ENCODE measurements around the gene DOCK2.

Gene DOCK2

DNA sequence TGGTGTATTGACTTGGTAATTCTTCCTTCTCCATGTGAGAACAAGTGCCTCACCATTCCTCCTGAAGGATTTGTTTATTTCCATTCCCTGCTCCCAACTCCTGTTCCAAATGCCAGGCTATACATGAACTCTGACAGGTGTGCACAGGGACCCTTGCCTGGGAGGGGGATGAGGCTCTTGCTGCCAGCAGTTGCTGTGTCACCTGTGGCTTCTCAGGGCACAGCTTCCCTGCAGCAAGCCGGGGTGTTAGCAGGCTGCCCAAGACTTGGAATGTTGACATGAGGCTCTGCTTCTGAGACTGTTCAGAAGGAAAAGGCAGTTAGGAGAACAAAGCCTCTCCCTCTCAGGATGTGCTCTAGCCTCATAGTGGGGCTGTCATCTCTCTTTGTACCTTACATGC lies 131.3 kb downstream of the DOCK2 start:
- Histone ChIP-seq H3K36me3 (ENCODE audit: control insufficient read depth, insufficient read depth, low read length) (no peaks in the 10 kb centered on the region), H3K4me3 (ENCODE audit: low read length) (no peak overlapping the region), H3K4me1 (ENCODE audit: control insufficient read depth, insufficient read depth, low read length) (no peaks in the 10 kb centered on the region), H3K9me3 (ENCODE audit: control insufficient read depth, low read length) (no peaks in the 10 kb centered on the region), H3K9ac (ENCODE audit: low read length) (no peak overlapping the region), H3K27me3 (ENCODE audit: control insufficient read depth, insufficient read depth, low read length) (no peaks in the 10 kb centered on the region)

DNA sequence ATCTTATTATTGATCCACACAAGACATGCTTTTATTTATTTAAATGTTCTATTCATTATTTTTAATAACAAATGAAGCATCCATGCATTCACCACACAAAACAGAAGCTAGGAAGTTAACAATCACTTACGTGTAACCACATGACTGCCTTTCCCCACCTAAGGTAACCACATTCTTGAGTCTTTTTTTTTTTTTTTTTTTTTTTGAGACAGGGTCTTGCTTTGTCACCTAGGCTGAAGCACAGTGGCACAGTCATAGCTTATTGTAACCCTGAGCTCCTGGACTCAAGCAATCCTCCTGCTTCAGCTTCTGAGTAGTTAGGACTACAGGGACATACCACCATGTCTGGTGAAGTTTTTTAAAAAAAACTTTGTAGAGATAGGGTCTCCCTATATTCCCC lies 133.0 kb downstream of the DOCK2 start:
- H3K36me3 ChIP-seq (ENCODE audit: control insufficient read depth, insufficient read depth, low read length) = no peaks in the 10 kb centered on the region

DNA sequence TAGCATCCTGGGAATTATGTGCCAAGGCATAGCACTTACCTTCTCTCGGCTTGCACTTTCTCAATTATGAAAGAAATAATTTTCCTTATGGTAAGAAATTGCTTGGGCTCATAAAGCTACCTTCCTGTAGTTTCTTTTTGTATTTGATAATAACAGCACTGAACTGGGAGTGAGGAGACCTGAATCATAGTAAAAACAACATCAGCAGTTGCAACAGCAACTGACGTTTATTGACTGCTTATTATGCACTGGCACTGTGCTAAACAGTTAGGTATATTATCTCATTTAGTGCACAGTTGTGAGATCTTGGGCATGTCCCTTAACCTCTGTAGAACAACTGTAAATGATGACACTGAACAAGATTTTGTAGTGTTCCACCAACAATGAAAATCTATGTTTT lies 135.2 kb downstream of the DOCK2 start:
- H3K4me1 ChIP-seq (ENCODE audit: control insufficient read depth, insufficient read depth, low read length) = no peaks in the 10 kb centered on the region
- H3K9ac ChIP-seq (ENCODE audit: low read length) = no peak overlapping the region
- no peak overlapping the region for H3K4me3 ChIP-seq (ENCODE audit: low read length)
- H3K36me3 ChIP-seq (ENCODE audit: control insufficient read depth, insufficient read depth, low read length) = no peaks in the 10 kb centered on the region
- H3K27me3 ChIP-seq (ENCODE audit: control insufficient read depth, insufficient read depth, low read length) = no peaks in the 10 kb centered on the region
- no peaks in the 10 kb centered on the region for H3K9me3 ChIP-seq (ENCODE audit: control insufficient read depth, low read length)

More for the DNA sequence above, 133.0 kb downstream of the DOCK2 start:
- no peaks in the 10 kb centered on the region for H3K27me3 ChIP-seq (ENCODE audit: control insufficient read depth, insufficient read depth, low read length)
- no peaks in the 10 kb centered on the region for H3K4me1 ChIP-seq (ENCODE audit: control insufficient read depth, insufficient read depth, low read length)
- H3K9ac ChIP-seq (ENCODE audit: low read length) = no peak overlapping the region
- H3K9me3 ChIP-seq (ENCODE audit: control insufficient read depth, low read length) = no peaks in the 10 kb centered on the region
- H3K4me3 ChIP-seq (ENCODE audit: low read length) = no peak overlapping the region

- no peak overlapping the region for H3K4me3 ChIP-seq (ENCODE audit: low read length)
- no peaks in the 10 kb centered on the region for H3K4me1 ChIP-seq (ENCODE audit: control insufficient read depth, insufficient read depth, low read length)
- no peaks in the 10 kb centered on the region for H3K36me3 ChIP-seq (ENCODE audit: control insufficient read depth, insufficient read depth, low read length)
- no peaks in the 10 kb centered on the region for H3K27me3 ChIP-seq (ENCODE audit: control insufficient read depth, insufficient read depth, low read length)
- H3K9me3 ChIP-seq (ENCODE audit: control insufficient read depth, low read length) = no peaks in the 10 kb centered on the region
- H3K9ac ChIP-seq (ENCODE audit: low read length) = no peak overlapping the region
Measured at GRCh38 chr5:169772688-169773087, 135.6 kb downstream of the DOCK2 start.

DNA sequence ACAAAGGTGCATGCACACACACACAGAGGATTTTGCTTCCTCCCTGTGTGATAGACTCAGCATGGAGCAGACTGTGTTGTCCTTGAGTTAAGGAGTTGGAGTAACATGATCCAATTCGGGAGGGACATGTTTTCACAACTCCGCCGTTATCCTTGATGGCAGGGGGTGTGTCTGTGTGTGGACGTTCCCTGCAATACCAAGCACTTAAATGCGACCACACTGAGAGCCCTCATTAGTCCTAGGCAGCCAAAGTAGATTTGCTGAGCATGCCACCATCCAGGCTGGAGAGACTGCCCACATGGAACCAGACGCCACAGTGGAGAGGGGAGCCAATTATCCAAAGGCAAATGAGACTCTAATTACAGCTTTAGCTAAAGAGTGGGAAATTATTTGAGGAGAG lies 140.1 kb downstream of the DOCK2 start:
- H3K4me3 ChIP-seq (ENCODE audit: low read length) = no peak overlapping the region
- no peaks in the 10 kb centered on the region for H3K36me3 ChIP-seq (ENCODE audit: control insufficient read depth, insufficient read depth, low read length)
- H3K4me1 ChIP-seq (ENCODE audit: control insufficient read depth, insufficient read depth, low read length) = no peaks in the 10 kb centered on the region
- H3K9me3 ChIP-seq (ENCODE audit: control insufficient read depth, low read length) = no peaks in the 10 kb centered on the region
- H3K9ac ChIP-seq (ENCODE audit: low read length) = no peak overlapping the region
- H3K27me3 ChIP-seq (ENCODE audit: control insufficient read depth, insufficient read depth, low read length) = no peaks in the 10 kb centered on the region

GRCh38 chr5:169778622-169779596 lies 141.8 kb downstream of the DOCK2 start:
- no peak overlapping the region for H3K4me3 ChIP-seq (ENCODE audit: low read length)
- H3K4me1 ChIP-seq (ENCODE audit: control insufficient read depth, insufficient read depth, low read length) = no peaks in the 10 kb centered on the region
- no peak overlapping the region for H3K9ac ChIP-seq (ENCODE audit: low read length)
- no peaks in the 10 kb centered on the region for H3K36me3 ChIP-seq (ENCODE audit: control insufficient read depth, insufficient read depth, low read length)
- no peaks in the 10 kb centered on the region for H3K27me3 ChIP-seq (ENCODE audit: control insufficient read depth, insufficient read depth, low read length)
- no peaks in the 10 kb centered on the region for H3K9me3 ChIP-seq (ENCODE audit: control insufficient read depth, low read length)

GRCh38 chr5:169781420-169782345 lies 144.6 kb downstream of the DOCK2 start:
- H3K4me3 ChIP-seq (ENCODE audit: low read length) = no peak overlapping the region
- no peaks in the 10 kb centered on the region for H3K27me3 ChIP-seq (ENCODE audit: control insufficient read depth, insufficient read depth, low read length)
- no peaks in the 10 kb centered on the region for H3K9me3 ChIP-seq (ENCODE audit: control insufficient read depth, low read length)
- no peaks in the 10 kb centered on the region for H3K4me1 ChIP-seq (ENCODE audit: control insufficient read depth, insufficient read depth, low read length)
- no peaks in the 10 kb centered on the region for H3K36me3 ChIP-seq (ENCODE audit: control insufficient read depth, insufficient read depth, low read length)
- no peak overlapping the region for H3K9ac ChIP-seq (ENCODE audit: low read length)

GRCh38 chr5:169785771-169786618 lies 148.9 kb downstream of the DOCK2 start:
- H3K36me3 ChIP-seq (ENCODE audit: control insufficient read depth, insufficient read depth, low read length) = no peaks in the 10 kb centered on the region
- H3K9me3 ChIP-seq (ENCODE audit: control insufficient read depth, low read length) = no peaks in the 10 kb centered on the region
- H3K4me1 ChIP-seq (ENCODE audit: control insufficient read depth, insufficient read depth, low read length) = no peaks in the 10 kb centered on the region
- no peak overlapping the region for H3K4me3 ChIP-seq (ENCODE audit: low read length)
- H3K9ac ChIP-seq (ENCODE audit: low read length) = no peak overlapping the region
- no peaks in the 10 kb centered on the region for H3K27me3 ChIP-seq (ENCODE audit: control insufficient read depth, insufficient read depth, low read length)

DNA sequence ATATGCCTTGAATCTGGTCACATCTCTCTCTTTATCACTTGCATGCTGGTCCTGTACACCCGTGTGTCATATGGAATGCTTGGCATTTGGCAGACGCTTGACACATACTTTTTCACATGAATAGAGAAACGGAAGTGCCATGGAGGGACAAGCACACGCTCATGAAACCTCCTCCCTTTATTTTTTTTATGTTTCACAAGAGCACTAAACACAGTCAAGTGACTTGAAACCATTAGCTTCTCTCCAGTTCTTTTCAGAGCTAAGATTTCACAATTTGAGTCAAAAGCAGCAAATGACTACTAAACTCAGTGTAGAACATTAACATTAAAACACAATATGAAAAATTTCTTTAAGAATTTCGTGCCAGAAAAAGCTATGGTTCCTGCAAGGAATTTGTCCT lies 151.1 kb downstream of the DOCK2 start:
- no peaks in the 10 kb centered on the region for H3K9me3 ChIP-seq (ENCODE audit: control insufficient read depth, low read length)
- no peaks in the 10 kb centered on the region for H3K36me3 ChIP-seq (ENCODE audit: control insufficient read depth, insufficient read depth, low read length)

DNA sequence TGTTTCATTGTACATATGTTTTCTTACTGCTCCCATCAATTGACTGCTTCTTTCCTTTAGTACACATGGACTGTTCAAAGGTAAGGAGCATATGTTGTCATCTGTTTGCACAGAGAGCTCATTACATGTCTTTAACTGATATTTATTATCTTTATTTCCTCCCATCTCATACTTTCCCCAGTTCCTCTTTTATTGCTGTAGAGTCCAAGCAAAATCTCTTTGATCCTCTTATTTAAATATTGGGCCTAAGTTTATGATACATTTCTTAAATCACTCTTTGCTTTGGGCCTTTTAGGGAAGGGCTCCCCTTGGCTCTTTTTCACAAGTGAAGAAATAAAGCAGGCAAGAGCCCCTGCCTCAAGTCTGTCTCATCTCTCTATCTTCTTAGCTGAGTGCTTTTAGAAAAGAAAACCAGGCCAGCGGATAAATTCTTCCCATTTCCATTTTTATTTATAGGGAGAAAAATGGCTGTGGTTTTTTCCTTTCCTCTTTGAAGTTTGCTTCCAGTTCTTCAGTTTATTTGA lies 152.4 kb downstream of the DOCK2 start:
- no peaks in the 10 kb centered on the region for H3K36me3 ChIP-seq (ENCODE audit: control insufficient read depth, insufficient read depth, low read length)
- H3K4me3 ChIP-seq (ENCODE audit: low read length) = no peak overlapping the region
- H3K27me3 ChIP-seq (ENCODE audit: control insufficient read depth, insufficient read depth, low read length) = no peaks in the 10 kb centered on the region
- no peaks in the 10 kb centered on the region for H3K4me1 ChIP-seq (ENCODE audit: control insufficient read depth, insufficient read depth, low read length)
- no peak overlapping the region for H3K9ac ChIP-seq (ENCODE audit: low read length)
- no peaks in the 10 kb centered on the region for H3K9me3 ChIP-seq (ENCODE audit: control insufficient read depth, low read length)

More for the DNA sequence above, 151.1 kb downstream of the DOCK2 start:
- Histone ChIP-seq H3K4me1 (ENCODE audit: control insufficient read depth, insufficient read depth, low read length) (no peaks in the 10 kb centered on the region), H3K4me3 (ENCODE audit: low read length) (no peak overlapping the region), H3K9ac (ENCODE audit: low read length) (no peak overlapping the region), H3K27me3 (ENCODE audit: control insufficient read depth, insufficient read depth, low read length) (no peaks in the 10 kb centered on the region)

GRCh38 chr5:169791251-169791650 lies 154.2 kb downstream of the DOCK2 start:
- Histone ChIP-seq H3K4me3 (ENCODE audit: low read length) (no peak overlapping the region), H3K9me3 (ENCODE audit: control insufficient read depth, low read length) (no peaks in the 10 kb centered on the region), H3K36me3 (ENCODE audit: control insufficient read depth, insufficient read depth, low read length) (no peaks in the 10 kb centered on the region), H3K27me3 (ENCODE audit: control insufficient read depth, insufficient read depth, low read length) (no peaks in the 10 kb centered on the region), H3K9ac (ENCODE audit: low read length) (no peak overlapping the region), H3K4me1 (ENCODE audit: control insufficient read depth, insufficient read depth, low read length) (no peaks in the 10 kb centered on the region)
